Type B pancreatic cell (in vitro differentiated cells): ENCODE measurements around the gene CNN1. TPM values are rescaled to one million over a fixed set of nuclear protein-coding genes. Genes with fewer than 3 reads are reported as not detected.

ENCODE experiments used
- DNase-seq: peaks from one replicate; pipeline ENCODE4 v3.0.0; 2021; ENCODE audit warnings: mixed read lengths; ENCODE audit not compliant: unreplicated experiment; ENCODE audit errors: extremely low spot score
- H3K27ac Mint-ChIP-seq: 2 replicates; pipeline ENCODE4 v1.8.0; 2021; ENCODE audit warnings: mild to moderate bottlenecking, mixed read lengths
- H3K27me3 Mint-ChIP-seq: 2 replicates; pipeline ENCODE4 v1.8.0; 2021; ENCODE audit warnings: mixed read lengths
- H3K36me3 Mint-ChIP-seq: 2 replicates; pipeline ENCODE4 v1.8.0; 2021; ENCODE audit warnings: mixed read lengths
- H3K4me1 Mint-ChIP-seq: one replicate; pipeline ENCODE4 v1.8.0; 2021; ENCODE audit warnings: mixed read lengths; ENCODE audit not compliant: unreplicated experiment
- H3K4me3 Mint-ChIP-seq: 2 replicates; pipeline ENCODE4 v1.8.0; 2021; ENCODE audit warnings: mild to moderate bottlenecking, mixed read lengths
- H3K9me3 Mint-ChIP-seq: 2 replicates; pipeline ENCODE4 v1.8.0; 2021; ENCODE audit warnings: mixed read lengths
- total RNA-seq: library from RNA; stranded (reverse); gene quantifications from 2 replicates; pipeline ENCODE4 v1.2.1, GENCODE V29; 2021; ENCODE audit warnings: low replicate concordance
- TF ChIP-seq, protein P1 (sequence below): fragments of 200-600 bp; sonication (generic); conservative IDR thresholded peaks from 2 replicates; pipeline ENCODE4 v1.5.0; 2021; ENCODE audit warnings: antibody characterized with exemption, mild to moderate bottlenecking

CNN1 gene
- total RNA-seq, 1 donor from 2014 or later = 7.9 TPM

DNA sequence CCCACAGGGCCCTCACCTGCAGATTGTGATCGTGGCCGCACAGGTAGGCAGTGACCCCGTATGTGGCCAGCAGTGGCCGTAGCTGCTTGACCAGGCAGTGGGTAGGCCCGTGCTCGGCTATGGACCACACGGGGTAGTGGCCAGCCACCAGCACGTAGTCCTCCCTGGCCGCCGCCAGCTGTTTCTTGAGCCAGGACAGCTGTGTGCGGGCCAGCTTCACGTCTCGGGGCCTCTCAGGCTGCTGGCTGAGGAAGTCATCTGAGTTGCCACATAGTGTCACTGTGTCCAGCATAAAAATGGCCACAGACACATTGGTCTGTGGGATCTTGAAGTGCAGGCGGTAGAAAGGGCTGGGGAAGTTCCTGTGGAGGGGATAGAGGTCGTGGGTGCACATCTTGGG lies 37.6 kb downstream of the CNN1 start:
- Mint-ChIP-seq H3K27me3 (peaks cover 7% of the 10 kb centered on the region), H3K4me3 (no peak overlapping the region), H3K4me1 (peaks cover 5% of the 10 kb centered on the region), H3K27ac (no peak overlapping the region), H3K9me3 (no peaks in the 10 kb centered on the region), H3K36me3 (no peaks in the 10 kb centered on the region)
- DNase-seq = no peak
- TF ChIP-seq, protein P1, sequence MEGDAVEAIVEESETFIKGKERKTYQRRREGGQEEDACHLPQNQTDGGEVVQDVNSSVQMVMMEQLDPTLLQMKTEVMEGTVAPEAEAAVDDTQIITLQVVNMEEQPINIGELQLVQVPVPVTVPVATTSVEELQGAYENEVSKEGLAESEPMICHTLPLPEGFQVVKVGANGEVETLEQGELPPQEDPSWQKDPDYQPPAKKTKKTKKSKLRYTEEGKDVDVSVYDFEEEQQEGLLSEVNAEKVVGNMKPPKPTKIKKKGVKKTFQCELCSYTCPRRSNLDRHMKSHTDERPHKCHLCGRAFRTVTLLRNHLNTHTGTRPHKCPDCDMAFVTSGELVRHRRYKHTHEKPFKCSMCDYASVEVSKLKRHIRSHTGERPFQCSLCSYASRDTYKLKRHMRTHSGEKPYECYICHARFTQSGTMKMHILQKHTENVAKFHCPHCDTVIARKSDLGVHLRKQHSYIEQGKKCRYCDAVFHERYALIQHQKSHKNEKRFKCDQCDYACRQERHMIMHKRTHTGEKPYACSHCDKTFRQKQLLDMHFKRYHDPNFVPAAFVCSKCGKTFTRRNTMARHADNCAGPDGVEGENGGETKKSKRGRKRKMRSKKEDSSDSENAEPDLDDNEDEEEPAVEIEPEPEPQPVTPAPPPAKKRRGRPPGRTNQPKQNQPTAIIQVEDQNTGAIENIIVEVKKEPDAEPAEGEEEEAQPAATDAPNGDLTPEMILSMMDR = no peak

DNA sequence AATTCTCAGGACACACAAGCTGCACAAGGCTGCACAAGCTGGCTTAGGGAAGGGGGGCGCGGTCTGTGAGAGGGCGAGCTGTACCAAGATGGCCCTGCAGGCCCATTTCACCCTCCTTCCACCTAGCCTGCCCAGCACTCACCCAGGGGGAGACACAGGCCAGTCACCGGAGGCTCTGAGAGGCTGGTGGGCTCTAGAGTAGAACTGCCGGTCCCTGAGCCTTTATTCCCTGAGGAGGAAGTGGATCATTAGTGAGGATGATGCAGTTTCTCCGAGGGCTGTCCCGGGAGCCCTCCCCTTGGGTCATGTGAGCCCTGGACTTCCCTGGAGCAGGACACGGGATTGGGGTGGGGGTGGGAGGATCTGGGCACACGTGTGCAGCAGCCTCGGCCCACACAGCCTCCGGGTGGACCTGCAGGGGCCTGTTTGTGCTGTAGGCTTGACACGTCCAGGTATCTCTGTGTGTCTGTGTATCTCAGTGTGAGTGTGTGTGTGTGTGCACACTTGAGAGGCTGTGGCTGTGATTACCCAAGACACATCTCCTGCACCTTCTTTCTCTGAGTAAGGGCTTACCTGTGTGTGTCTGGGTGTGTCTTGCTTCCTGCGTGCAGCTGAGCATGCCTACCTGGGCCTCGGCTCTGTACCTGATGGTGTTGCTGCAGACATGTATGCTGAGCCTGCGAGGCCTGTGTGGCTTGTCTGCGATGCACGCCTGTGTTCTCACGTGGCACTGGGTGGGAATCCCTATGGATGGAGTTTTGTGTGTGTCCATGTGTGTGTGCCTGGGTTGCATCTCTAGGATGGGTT lies 39.0 kb downstream of the CNN1 start, which contains the start of gene ACP5:
TSS of gene ACP5 (minus strand) at position 195 of the 807 bp plus-strand sequence. CDS start 328 bp downstream, outside the sequence.
- H3K4me3 Mint-ChIP-seq = no peak within 1 kb of the TSS
- no peaks in the 10 kb centered on the region for H3K36me3 Mint-ChIP-seq
- H3K4me1 Mint-ChIP-seq = peaks cover 10% of the 10 kb centered on the region
- H3K27ac Mint-ChIP-seq = no peak within 1 kb of the TSS
- peaks cover 12% of the 10 kb centered on the region for H3K27me3 Mint-ChIP-seq
- no peaks in the 10 kb centered on the region for H3K9me3 Mint-ChIP-seq
- TF ChIP-seq, protein P1 = no peak
- DNase-seq = no peak

DNA sequence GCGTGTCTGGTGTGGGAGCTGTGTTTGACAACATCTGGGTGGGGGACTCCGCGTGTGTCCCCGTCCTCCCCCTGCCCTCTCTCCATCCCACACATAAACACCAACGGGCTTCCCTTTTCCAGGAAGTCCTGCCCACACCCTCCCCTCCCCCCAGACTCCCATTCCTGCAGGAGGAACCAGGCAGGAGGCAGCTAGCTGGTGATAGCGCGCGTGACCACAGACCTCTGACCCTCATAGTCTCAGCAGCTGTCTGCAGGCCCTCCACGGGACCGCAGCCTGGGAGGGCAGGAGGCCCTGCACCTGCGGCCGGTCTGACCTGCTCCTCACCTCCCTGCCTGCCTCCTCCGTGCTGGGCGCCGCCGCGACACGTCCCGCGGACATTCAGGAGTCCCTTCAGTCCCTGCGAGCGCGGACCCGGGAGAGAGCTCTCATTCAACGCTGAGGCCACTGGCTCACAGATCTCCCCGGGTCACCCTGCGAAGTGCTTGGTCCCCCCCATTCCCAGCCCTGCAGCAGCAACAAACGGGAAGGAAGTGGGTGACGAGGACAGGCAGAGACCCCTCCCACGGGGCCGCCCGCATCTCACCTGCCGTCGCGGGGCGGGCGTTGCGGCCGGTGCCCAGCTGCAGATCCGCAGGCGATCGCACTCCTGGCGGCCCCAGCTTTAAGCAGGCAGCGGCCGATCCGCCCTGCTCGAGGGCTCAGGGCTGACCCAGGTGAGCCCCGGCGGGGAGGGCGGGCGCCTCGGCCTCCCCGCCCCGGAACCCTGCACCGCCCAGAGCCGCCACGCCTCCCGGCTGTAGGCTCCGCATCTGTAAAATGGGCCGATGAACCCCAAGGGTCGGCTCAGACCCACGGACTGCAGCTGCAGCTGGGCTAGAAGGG lies 39.8 kb downstream of the CNN1 start:
- H3K36me3 Mint-ChIP-seq = no peaks in the 10 kb centered on the region
- H3K9me3 Mint-ChIP-seq = no peaks in the 10 kb centered on the region
- H3K4me1 Mint-ChIP-seq = peaks cover 10% of the 10 kb centered on the region
- H3K27ac Mint-ChIP-seq = no peak overlapping the region
- TF ChIP-seq, protein P1 = no peak
- DNase-seq = no peak
- peaks cover 12% of the 10 kb centered on the region for H3K27me3 Mint-ChIP-seq
- no peak overlapping the region for H3K4me3 Mint-ChIP-seq

DNA sequence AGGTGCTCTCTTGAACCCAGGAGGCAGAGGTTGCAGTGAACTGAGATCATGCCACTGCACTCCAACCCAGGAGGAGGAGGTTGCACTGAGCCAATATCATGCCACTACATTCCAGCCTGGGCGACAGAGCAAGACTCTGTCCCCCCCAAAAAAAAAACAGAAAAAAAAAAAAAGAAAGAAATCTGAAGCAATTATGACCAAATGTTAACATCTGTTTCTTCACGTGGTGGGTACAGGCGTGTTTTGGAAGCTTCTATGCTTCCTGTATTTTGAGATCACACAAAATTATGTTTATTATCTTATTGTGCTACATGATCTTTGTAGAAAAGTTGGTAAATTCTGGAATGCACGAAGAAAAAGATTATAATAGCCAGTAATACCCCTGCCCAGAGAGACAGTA lies 41.5 kb downstream of the CNN1 start:
- Mint-ChIP-seq H3K27ac (no peak overlapping the region), H3K4me1 (peaks cover 10% of the 10 kb centered on the region)
- TF ChIP-seq, protein P1 = no peak

DNA sequence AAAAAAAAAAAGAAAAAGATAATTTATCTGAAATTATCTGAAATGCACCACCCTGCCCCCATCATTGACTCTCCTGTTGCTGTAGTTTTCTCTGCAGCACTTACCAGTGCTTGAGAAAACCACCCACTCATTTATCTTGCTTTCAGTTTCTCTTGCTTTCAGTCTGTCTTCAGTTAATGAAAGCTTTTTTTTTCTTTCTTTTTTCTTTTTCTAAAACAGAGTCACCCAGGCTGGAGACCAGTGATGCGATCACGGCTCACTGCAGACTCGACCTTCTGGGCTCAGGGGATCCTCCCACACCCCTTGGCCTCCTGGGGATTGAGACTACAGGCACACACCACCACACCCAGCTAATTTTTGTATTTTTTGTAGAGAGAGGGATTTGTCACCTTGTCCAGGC lies 43.1 kb downstream of the CNN1 start:
- Mint-ChIP-seq H3K36me3 (no peaks in the 10 kb centered on the region), H3K9me3 (no peaks in the 10 kb centered on the region), H3K27ac (no peak overlapping the region), H3K27me3 (peaks cover 12% of the 10 kb centered on the region), H3K4me3 (no peak overlapping the region), H3K4me1 (peaks cover 10% of the 10 kb centered on the region)
- DNase-seq = no peak
- TF ChIP-seq, protein P1 = no peak

More for the DNA sequence above, 41.5 kb downstream of the CNN1 start:
- Mint-ChIP-seq H3K27me3 (peaks cover 12% of the 10 kb centered on the region), H3K36me3 (no peaks in the 10 kb centered on the region), H3K9me3 (no peaks in the 10 kb centered on the region), H3K4me3 (no peak overlapping the region)
- DNase-seq = no peak
